ENCODE measurements around the gene ABCD3. TPM values are rescaled to one million over a fixed set of nuclear protein-coding genes. Genes with fewer than 3 reads are reported as not detected.

ABCD3 gene
- total RNA-seq, 4 donors from 2014 or later: 37.2 to 88.3 (median 58.1) TPM

- in situ Hi-C loops (cut with MboI; ENCODE audit: low pct_ligation_motif_present in 1 of 4, low pct_unique_long_range_greater_than_20kb in 1 of 4, low sequenced_read_pairs in 3 of 4) (loop anchor here in 1 of 4 donors (25.0 kb wide), 1 partner anchor 496 kb away; no protein-coding TSS in a partner anchor), intact Hi-C loops (cut with DNase I; ENCODE audit: low total_unique reads) (no loop called here)
- peak; percentile 95 for DNase-seq
- no peaks in the 10 kb centered on the region for H3K27me3 ChIP-seq
- peak within 1 kb of the TSS; percentile 62 to 89 (median 76) for H3K4me3 ChIP-seq
- H3K36me3 ChIP-seq: no peaks in the 10 kb centered on the region
- TF ChIP-seq POLR2A (IDR thresholded peaks at IDR 0.05) (peak; percentile 95), POLR2AphosphoS5 (IDR thresholded peaks at IDR 0.05) (peak; percentile 91 to 98 (median 97)), EP300 (IDR thresholded peaks at IDR 0.05; ENCODE audit: low read depth) (no peak)
- TF ChIP-seq, protein P1, sequence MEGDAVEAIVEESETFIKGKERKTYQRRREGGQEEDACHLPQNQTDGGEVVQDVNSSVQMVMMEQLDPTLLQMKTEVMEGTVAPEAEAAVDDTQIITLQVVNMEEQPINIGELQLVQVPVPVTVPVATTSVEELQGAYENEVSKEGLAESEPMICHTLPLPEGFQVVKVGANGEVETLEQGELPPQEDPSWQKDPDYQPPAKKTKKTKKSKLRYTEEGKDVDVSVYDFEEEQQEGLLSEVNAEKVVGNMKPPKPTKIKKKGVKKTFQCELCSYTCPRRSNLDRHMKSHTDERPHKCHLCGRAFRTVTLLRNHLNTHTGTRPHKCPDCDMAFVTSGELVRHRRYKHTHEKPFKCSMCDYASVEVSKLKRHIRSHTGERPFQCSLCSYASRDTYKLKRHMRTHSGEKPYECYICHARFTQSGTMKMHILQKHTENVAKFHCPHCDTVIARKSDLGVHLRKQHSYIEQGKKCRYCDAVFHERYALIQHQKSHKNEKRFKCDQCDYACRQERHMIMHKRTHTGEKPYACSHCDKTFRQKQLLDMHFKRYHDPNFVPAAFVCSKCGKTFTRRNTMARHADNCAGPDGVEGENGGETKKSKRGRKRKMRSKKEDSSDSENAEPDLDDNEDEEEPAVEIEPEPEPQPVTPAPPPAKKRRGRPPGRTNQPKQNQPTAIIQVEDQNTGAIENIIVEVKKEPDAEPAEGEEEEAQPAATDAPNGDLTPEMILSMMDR (IDR thresholded peaks at IDR 0.05): peak in 1 of 5 experiments; percentile 7
- no peaks in the 10 kb centered on the region for H3K9me3 ChIP-seq
- 2% methylated on average over 56 of the region's 94 CpGs; no CpG with 5 or more reads in 1 of the 2 donors for WGBS, 2 donors (ENCODE audit: low coverage in 1 of 2)
- H3K4me1 ChIP-seq: peaks cover 6 to 17% (median 11%) of the 10 kb centered on the region in 4 donors
- H3K27ac ChIP-seq: peak within 1 kb of the TSS; percentile 85 to 94 (median 90)
Observed at GRCh38 chr1:94541246-94542087, 123.3 kb downstream of the ABCD3 start, which contains the start of gene F3. Gene F3, minus strand, starts transcription at chr1:94541759. Its CDS starts 123 bp downstream, at chr1:94541636.

DNA sequence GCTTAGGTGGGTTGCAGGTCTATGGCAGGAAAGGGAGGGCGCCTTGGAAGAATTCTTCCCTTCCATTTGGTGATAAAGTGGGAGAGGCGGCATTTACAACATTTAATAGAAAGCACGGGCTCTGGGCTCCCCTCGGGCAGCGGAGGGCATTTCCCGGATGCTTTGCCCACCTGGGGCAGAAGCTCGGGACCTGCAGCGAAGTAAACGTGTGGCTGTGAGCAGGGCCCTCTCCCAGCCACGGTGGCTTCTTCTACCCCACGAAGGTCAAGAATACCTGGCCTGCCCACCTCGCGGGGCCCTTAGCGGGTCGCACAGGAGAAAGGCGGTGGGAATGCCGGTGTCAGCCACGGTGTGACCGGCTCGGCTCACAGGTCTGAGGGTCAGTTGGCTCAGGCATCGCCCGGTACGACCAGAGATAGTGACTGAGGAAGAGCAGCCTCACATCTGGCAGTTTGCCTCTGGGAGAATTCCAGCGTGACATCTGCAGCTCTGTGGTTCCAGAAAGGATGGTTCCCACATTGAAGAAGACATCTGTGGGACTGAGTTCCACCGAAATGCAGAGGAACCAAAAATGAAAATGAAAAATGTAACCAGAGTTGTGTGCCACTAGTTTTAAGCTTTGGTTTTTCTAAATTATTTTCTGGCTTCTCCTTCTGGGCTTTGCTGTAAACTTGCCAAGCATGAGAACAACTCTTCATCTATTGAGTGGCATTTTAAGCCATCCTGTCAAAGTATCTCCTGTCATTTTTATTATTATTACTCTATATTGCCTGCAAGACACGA, 124.1 kb downstream of the ABCD3 start:
- H3K36me3 ChIP-seq: no peaks in the 10 kb centered on the region
- in situ Hi-C loops (cut with MboI; ENCODE audit: low pct_ligation_motif_present in 1 of 4, low pct_unique_long_range_greater_than_20kb in 1 of 4, low sequenced_read_pairs in 3 of 4): loop anchor here in 1 of 4 donors (25.0 kb wide), 1 partner anchor 495 kb away; no protein-coding TSS in a partner anchor
- no peaks in the 10 kb centered on the region for H3K9me3 ChIP-seq
- TF ChIP-seq POLR2A (IDR thresholded peaks at IDR 0.05) (no peak), EP300 (IDR thresholded peaks at IDR 0.05; ENCODE audit: low read depth) (no peak), POLR2AphosphoS5 (IDR thresholded peaks at IDR 0.05) (no peak)
- TF ChIP-seq, protein P1 (IDR thresholded peaks at IDR 0.05): no peak
- H3K27me3 ChIP-seq: no peaks in the 10 kb centered on the region
- peak overlapping the region; percentile 85 to 94 (median 90) for H3K27ac ChIP-seq
- peak overlapping the region; percentile 62 to 89 (median 76) for H3K4me3 ChIP-seq
- DNase-seq: peak; percentile 55
- intact Hi-C loops (cut with DNase I; ENCODE audit: low total_unique reads): no loop called here
- WGBS, 2 donors (ENCODE audit: low coverage in 1 of 2): 4 to 16% methylated on average over 3 to 22 of the region's 26 CpGs
- peaks cover 6 to 17% (median 11%) of the 10 kb centered on the region in 4 donors for H3K4me1 ChIP-seq

GRCh38 chr1:94543001-94543400, 124.8 kb downstream of the ABCD3 start:
- Histone ChIP-seq H3K27me3 (no peaks in the 10 kb centered on the region), H3K27ac (peak overlapping the region; percentile 85 to 94 (median 90)), H3K9me3 (no peaks in the 10 kb centered on the region), H3K36me3 (no peaks in the 10 kb centered on the region), H3K4me3 (peak overlapping the region in 1 of 4 donors; percentile 89), H3K4me1 (peaks cover 6 to 17% (median 11%) of the 10 kb centered on the region in 4 donors)
- in situ Hi-C loops (cut with MboI; ENCODE audit: low pct_ligation_motif_present in 1 of 4, low pct_unique_long_range_greater_than_20kb in 1 of 4, low sequenced_read_pairs in 3 of 4) (loop anchor here in 1 of 4 donors (25.0 kb wide), 1 partner anchor 494 kb away; no protein-coding TSS in a partner anchor), intact Hi-C loops (cut with DNase I; ENCODE audit: low total_unique reads) (no loop called here)
- no peak for TF ChIP-seq POLR2AphosphoS5 (IDR thresholded peaks at IDR 0.05)
- TF ChIP-seq EP300 (IDR thresholded peaks at IDR 0.05; ENCODE audit: low read depth): no peak
- no peak for TF ChIP-seq POLR2A (IDR thresholded peaks at IDR 0.05)
- TF ChIP-seq, protein P1 (IDR thresholded peaks at IDR 0.05): no peak
- WGBS, 2 donors (ENCODE audit: low coverage in 1 of 2): 0 to 11% methylated on average over 1 of the region's 1 CpG
- no peak for DNase-seq
